HEK293 (cell line): ENCODE results near the gene CDK14.

Experiments
- CTCF ChIA-PET: fragments of 350-600 bp; formaldehyde crosslinking; extraction: SDS; loops from one replicate; lab custom pipeline; 2021; ENCODE audit warnings: antibody characterized with exemption; lab: Yijun Ruan, JAX
- POLR2A ChIA-PET: fragments of 300-600 bp; formaldehyde crosslinking; extraction: SDS; loops from one replicate; lab custom pipeline; 2020; ENCODE audit warnings: antibody characterized with exemption, inconsistent platforms; lab: Yijun Ruan, JAX
- H3K27ac ChIP-seq: fragments of 200-500 bp; sonication (Bioruptor generic); 2 replicates; pipeline ENCODE4 v1.5.1; 2014; ENCODE audit warnings: low read depth, low read length, control low read depth, inconsistent platforms; ENCODE audit errors: extremely low read depth
- H3K36me3 ChIP-seq, 2 experiments: fragments of 200-500 bp in 1 of 2; sonication (Bioruptor generic) in 1 of 2; 1 replicate in 1 of 2; 2 replicates in 1 of 2; pipeline ENCODE4 v1.5.1; 2014 to 2017; ENCODE audit warnings: inconsistent platforms in 2 of 2, low read length in 2 of 2; ENCODE audit not compliant: control insufficient read depth in 2 of 2, insufficient read depth in 1 of 2
- H3K4me1 ChIP-seq: fragments of 200-500 bp; sonication (Bioruptor generic); 2 replicates; pipeline ENCODE4 v1.5.1; 2014; ENCODE audit warnings: mild to moderate bottlenecking, low read length, inconsistent platforms; ENCODE audit not compliant: control insufficient read depth, insufficient read depth
- H3K4me3 ChIP-seq: 2 replicates; pipeline ENCODE4 v1.5.1; 2011; ENCODE audit warnings: low read depth, mild to moderate bottlenecking, control low read depth, low read length, moderate library complexity
- H3K9me3 ChIP-seq: fragments of 200-500 bp; sonication (Bioruptor generic); 2 replicates; pipeline ENCODE4 v1.5.1; 2014; ENCODE audit warnings: low read depth, low read length, inconsistent platforms; ENCODE audit not compliant: control insufficient read depth, insufficient read depth
- REST ChIP-seq: fragments of 450-650 bp; formaldehyde crosslinking; IDR thresholded peaks from 2 replicates; pipeline ENCODE4 v1.5.1; 2016; ENCODE audit warnings: missing biosample characterization, missing genetic modification characterization
- SALL2 ChIP-seq: fragments of 450-650 bp; formaldehyde crosslinking; IDR thresholded peaks from 2 replicates; pipeline ENCODE4 v1.5.0; 2017; ENCODE audit warnings: missing biosample characterization, mild to moderate bottlenecking, missing genetic modification characterization, borderline replicate concordance
- WT1 ChIP-seq: fragments of 450-650 bp; formaldehyde crosslinking; IDR thresholded peaks from 2 replicates; pipeline ENCODE4 v1.5.1; 2016; ENCODE audit warnings: missing biosample characterization, missing genetic modification characterization
- ZBTB10 ChIP-seq: fragments of 450-650 bp; formaldehyde crosslinking; IDR thresholded peaks from 2 replicates; pipeline ENCODE4 v1.5.1; 2016; ENCODE audit warnings: missing biosample characterization, missing genetic modification characterization
- ZBTB17 ChIP-seq: fragments of 450-650 bp; formaldehyde crosslinking; IDR thresholded peaks from 2 replicates; pipeline ENCODE4 v1.5.1; 2016; ENCODE audit warnings: missing biosample characterization, missing genetic modification characterization
- ZNF423 ChIP-seq: fragments of 450-650 bp; formaldehyde crosslinking; IDR thresholded peaks from 2 replicates; pipeline ENCODE4 v1.5.1; 2016; ENCODE audit warnings: missing biosample characterization, missing genetic modification characterization
- ZNF48 ChIP-seq: fragments of 450-650 bp; formaldehyde crosslinking; IDR thresholded peaks from 2 replicates; pipeline ENCODE4 v1.5.1; 2016; ENCODE audit warnings: missing biosample characterization, missing genetic modification characterization
- ZNF561 ChIP-seq: fragments of 450-650 bp; IDR thresholded peaks from 2 replicates; pipeline ENCODE4 v1.5.1; 2018; ENCODE audit warnings: missing biosample characterization, missing genetic modification characterization, borderline replicate concordance
- ZNF830 ChIP-seq: fragments of 450-650 bp; IDR thresholded peaks from 2 replicates; pipeline ENCODE4 v1.5.0; 2018; ENCODE audit warnings: missing biosample characterization, missing genetic modification characterization, low read depth, mild to moderate bottlenecking, moderate library complexity
- TF ChIP-seq, protein P1 (sequence below): fragments of 450-650 bp; formaldehyde crosslinking; IDR thresholded peaks from 2 replicates; pipeline ENCODE4 v1.5.1; 2017; ENCODE audit warnings: missing biosample characterization, mild to moderate bottlenecking, missing genetic modification characterization, moderate library complexity
- TF ChIP-seq, protein P2 (sequence below): fragments of 450-650 bp; formaldehyde crosslinking; IDR thresholded peaks from 2 replicates; pipeline ENCODE4 v1.5.1; 2016; ENCODE audit warnings: missing biosample characterization, missing genetic modification characterization
- TF ChIP-seq, protein P3 (sequence below): fragments of 450-650 bp; formaldehyde crosslinking; IDR thresholded peaks from 2 replicates; pipeline ENCODE4 v1.5.1; 2016; ENCODE audit warnings: missing biosample characterization, missing genetic modification characterization
- TF ChIP-seq, protein P4 (sequence below): fragments of 450-650 bp; formaldehyde crosslinking; IDR thresholded peaks from 2 replicates; pipeline ENCODE4 v1.5.1; 2016; ENCODE audit warnings: missing biosample characterization, missing genetic modification characterization

CDK14 gene

DNA sequence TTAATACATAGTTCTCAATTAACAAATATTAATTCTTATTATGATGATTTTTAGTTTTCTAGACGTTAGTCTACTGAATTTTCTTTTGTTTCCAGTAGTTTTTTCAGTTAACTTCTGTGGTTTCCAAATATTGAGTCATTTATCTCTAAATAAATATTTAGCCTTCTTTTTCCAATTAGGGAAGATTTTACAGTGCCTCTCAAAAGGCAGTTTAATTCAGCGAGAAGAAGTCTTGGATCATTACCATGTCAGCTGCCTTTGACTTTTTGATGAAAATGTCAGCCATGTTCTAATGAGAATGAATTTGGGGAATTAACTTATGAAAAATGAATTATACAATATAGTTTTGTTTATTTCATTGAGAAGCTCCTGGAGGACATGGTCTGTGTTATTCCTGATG, 90.0 kb downstream of the CDK14 start:
- Histone ChIP-seq H3K9me3 (no peaks in the 10 kb centered on the region), H3K36me3 (no peaks in the 10 kb centered on the region), H3K4me1 (peaks cover 13% of the 10 kb centered on the region; the same call in 1 of the 2 replicates), H3K4me3 (no peak overlapping the region), H3K27ac (no peak overlapping the region)
- TF ChIP-seq ZBTB10 (tag by site-specific recombination) (no peak), ZBTB17 (tag by site-specific recombination) (no peak), ZNF48 (tag by site-specific recombination) (no peak), SALL2 (tag by site-specific recombination) (no peak), ZNF561 (tag by site-specific recombination) (no peak), ZNF830 (tag by site-specific recombination) (no peak), REST (tag by site-specific recombination) (no peak), ZNF423 (tag by site-specific recombination) (no peak), WT1 (no peak)
- TF ChIP-seq, protein P1, sequence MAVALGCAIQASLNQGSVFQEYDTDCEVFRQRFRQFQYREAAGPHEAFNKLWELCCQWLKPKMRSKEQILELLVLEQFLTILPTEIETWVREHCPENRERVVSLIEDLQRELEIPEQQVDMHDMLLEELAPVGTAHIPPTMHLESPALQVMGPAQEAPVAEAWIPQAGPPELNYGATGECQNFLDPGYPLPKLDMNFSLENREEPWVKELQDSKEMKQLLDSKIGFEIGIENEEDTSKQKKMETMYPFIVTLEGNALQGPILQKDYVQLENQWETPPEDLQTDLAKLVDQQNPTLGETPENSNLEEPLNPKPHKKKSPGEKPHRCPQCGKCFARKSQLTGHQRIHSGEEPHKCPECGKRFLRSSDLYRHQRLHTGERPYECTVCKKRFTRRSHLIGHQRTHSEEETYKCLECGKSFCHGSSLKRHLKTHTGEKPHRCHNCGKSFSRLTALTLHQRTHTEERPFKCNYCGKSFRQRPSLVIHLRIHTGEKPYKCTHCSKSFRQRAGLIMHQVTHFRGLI (tag by site-specific recombination) = no peak
- TF ChIP-seq, protein P2, sequence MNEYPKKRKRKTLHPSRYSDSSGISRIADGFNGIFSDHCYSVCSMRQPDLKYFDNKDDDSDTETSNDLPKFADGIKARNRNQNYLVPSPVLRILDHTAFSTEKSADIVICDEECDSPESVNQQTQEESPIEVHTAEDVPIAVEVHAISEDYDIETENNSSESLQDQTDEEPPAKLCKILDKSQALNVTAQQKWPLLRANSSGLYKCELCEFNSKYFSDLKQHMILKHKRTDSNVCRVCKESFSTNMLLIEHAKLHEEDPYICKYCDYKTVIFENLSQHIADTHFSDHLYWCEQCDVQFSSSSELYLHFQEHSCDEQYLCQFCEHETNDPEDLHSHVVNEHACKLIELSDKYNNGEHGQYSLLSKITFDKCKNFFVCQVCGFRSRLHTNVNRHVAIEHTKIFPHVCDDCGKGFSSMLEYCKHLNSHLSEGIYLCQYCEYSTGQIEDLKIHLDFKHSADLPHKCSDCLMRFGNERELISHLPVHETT = no peak
- TF ChIP-seq, protein P3, sequence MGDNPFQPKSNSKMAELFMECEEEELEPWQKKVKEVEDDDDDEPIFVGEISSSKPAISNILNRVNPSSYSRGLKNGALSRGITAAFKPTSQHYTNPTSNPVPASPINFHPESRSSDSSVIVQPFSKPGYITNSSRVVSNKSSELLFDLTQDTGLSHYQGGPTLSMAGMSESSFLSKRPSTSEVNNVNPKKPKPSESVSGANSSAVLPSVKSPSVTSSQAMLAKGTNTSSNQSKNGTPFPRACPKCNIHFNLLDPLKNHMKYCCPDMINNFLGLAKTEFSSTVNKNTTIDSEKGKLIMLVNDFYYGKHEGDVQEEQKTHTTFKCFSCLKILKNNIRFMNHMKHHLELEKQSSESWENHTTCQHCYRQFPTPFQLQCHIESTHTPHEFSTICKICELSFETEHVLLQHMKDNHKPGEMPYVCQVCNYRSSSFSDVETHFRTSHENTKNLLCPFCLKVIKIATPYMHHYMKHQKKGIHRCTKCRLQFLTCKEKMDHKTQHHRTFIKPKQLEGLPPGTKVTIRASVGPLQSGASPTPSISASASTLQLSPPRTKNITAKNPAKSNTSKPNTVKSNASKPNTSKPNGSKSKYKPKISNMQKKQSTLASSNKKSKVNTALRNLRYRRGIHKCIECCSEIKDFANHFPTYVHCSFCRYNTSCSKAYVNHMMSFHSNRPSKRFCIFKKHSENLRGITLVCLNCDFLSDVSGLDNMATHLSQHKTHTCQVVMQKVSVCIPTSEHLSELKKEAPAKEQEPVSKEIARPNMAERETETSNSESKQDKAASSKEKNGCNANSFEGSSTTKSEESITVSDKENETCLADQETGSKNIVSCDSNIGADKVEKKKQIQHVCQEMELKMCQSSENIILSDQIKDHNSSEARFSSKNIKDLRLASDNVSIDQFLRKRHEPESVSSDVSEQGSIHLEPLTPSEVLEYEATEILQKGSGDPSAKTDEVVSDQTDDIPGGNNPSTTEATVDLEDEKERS = no peak
- TF ChIP-seq, protein P4, sequence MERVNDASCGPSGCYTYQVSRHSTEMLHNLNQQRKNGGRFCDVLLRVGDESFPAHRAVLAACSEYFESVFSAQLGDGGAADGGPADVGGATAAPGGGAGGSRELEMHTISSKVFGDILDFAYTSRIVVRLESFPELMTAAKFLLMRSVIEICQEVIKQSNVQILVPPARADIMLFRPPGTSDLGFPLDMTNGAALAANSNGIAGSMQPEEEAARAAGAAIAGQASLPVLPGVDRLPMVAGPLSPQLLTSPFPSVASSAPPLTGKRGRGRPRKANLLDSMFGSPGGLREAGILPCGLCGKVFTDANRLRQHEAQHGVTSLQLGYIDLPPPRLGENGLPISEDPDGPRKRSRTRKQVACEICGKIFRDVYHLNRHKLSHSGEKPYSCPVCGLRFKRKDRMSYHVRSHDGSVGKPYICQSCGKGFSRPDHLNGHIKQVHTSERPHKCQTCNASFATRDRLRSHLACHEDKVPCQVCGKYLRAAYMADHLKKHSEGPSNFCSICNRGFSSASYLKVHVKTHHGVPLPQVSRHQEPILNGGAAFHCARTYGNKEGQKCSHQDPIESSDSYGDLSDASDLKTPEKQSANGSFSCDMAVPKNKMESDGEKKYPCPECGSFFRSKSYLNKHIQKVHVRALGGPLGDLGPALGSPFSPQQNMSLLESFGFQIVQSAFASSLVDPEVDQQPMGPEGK (tag by site-specific recombination) = no peak
- CTCF ChIA-PET = interaction anchor here (0.6 kb wide), 1 partner anchor 407 kb away, joined by 3 read pairs; no protein-coding TSS in a partner anchor
- POLR2A ChIA-PET = no interaction called here
